Right lobe of liver (tissue), 4 donors: Measurements from ENCODE around the gene STPG4.

Source experiments
- CTCF ChIP-seq, 4 donors: fragments of 200-600 bp in 3 of 4; fragments of 450-650 bp in 1 of 4; IDR thresholded peaks; one replicate each; pipeline versions ENCODE4 v1.5.1 to v1.8.0; 2016 to 2022; ENCODE audit warnings: antibody characterized with exemption in 4 of 4, mild to moderate bottlenecking in 2 of 4
- POLR2A ChIP-seq: fragments of 450-650 bp; IDR thresholded peaks from one replicate; pipeline ENCODE4 v1.6.1; 2017; ENCODE audit warnings: antibody characterized with exemption, mild to moderate bottlenecking
- donor health status: DM: no; HTN: no; CAD: no.
- donor health status: DM: no; HTN: no; CAD: no.
- donor health status: DM: no; HTN: yes; CAD: no.

DNA sequence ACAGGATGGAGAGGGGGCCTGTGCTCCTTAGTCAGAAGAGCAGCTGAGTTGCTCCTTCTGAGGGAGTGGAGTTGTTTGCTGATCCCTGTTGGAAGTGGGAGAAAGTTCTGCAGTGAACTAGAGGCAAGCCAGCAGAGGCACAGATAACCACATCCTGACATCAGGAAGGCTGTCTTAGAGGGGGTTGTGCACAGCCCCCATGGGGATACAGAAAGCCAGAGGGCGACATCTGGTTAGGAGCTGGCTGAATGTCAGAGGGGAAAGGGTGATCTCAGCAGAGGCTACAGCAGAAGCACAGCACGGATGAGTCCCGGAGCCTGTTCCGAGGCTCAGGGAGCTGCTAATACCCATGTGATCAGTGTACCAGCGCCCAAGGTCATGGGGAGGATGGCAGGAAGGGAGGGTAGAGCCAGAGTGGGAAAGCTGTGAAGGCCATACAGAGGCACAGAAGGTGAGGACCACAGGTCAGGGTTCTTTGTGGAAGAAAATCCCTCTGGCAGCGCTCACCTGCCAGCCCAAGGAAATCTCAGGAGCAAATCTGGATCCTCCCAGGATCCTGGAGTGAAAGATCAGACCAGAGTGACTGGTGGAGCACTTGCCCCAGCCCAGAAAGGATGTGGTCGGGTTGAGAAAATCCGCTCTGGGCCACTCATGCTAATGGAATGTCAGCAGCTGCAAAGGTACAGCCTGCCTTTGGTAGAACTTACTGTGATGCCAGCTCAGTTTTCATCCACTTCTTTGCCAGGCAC, 111.8 kb downstream of the STPG4 start:
- no peak for TF ChIP-seq CTCF (IDR thresholded peaks at IDR 0.05)
- no peak for TF ChIP-seq POLR2A
